Measurements from ENCODE around the gene EFHC2. TPM values are rescaled to one million over a fixed set of nuclear protein-coding genes. Genes with fewer than 3 reads are reported as not detected.

The EFHC2 gene
- total RNA-seq, 1 donor from 2014 or later, result 11.7 TPM

- no peak for DNase-seq
- intact Hi-C loops (cut with micrococcal nuclease), result no loop called here
- no peak overlapping the region for H3K27ac ChIP-seq (replicated peaks)
- H3K27me3 ChIP-seq (ENCODE audit: low read depth), result no peaks in the 10 kb centered on the region
- no peaks in the 10 kb centered on the region for H3K9me3 ChIP-seq (replicated peaks)
- H3K4me3 ChIP-seq, result no peak overlapping the region
- no peaks in the 10 kb centered on the region for H3K36me3 ChIP-seq
- H3K4me1 ChIP-seq, result no peaks in the 10 kb centered on the region
- no peak for TF ChIP-seq CTCF (IDR thresholded peaks at IDR 0.05; ENCODE audit: borderline replicate concordance)
These were observed 51.9 kb downstream of the EFHC2 start for GRCh38 chrX:44291468-44292092.

DNA sequence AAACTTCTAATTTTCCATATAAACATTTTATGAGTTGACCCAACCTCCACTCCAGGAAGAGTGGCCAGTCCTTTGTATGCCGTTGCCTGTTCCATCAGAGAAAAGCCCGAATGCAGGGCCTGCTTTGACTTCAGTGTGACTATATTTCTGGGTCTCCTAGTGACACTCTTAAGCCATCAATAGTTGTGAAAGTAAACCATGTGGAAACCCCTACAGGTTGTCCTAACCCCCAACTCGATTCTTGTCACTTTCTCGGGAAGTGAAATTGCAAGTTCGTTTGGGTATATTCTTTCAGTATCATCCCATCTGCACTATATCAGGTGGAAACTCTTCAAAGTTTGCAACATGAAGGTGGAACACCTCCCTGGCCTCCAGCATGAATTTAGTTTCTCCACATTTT lies 52.8 kb downstream of the EFHC2 start:
- Histone ChIP-seq H3K27ac (replicated peaks) (no peak overlapping the region), H3K27me3 (ENCODE audit: low read depth) (no peaks in the 10 kb centered on the region), H3K4me3 (no peak overlapping the region), H3K4me1 (no peaks in the 10 kb centered on the region), H3K36me3 (no peaks in the 10 kb centered on the region), H3K9me3 (replicated peaks) (no peaks in the 10 kb centered on the region)
- intact Hi-C loops (cut with micrococcal nuclease), result no loop called here
- no peak for TF ChIP-seq CTCF (IDR thresholded peaks at IDR 0.05; ENCODE audit: borderline replicate concordance)
- DNase-seq, result no peak

DNA sequence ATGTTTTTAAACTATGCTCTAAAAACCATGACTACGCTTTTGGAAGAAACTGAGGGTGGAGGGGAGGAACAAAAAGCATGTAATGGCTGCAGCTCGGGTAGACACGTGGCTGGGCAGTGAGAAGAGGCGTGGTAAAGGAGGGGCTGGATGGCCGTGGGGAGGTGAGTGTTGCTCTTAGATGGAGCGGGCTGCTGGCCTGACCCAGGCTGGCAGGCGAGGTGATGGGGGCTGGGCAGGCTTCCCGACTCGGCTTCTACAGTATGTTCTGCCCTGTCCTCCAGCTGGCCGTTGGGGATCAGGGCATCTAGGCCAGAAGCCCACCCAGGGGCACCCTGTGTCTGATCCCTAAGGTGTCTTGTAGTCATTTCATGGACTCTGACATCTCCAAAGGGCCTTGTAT lies 60.7 kb downstream of the EFHC2 start:
- DNase-seq, result no peak
- intact Hi-C loops (cut with micrococcal nuclease), result no loop called here
- Histone ChIP-seq H3K4me3 (no peak overlapping the region), H3K4me1 (no peaks in the 10 kb centered on the region), H3K27ac (replicated peaks) (no peak overlapping the region), H3K9me3 (replicated peaks) (no peaks in the 10 kb centered on the region), H3K27me3 (ENCODE audit: low read depth) (no peaks in the 10 kb centered on the region), H3K36me3 (no peaks in the 10 kb centered on the region)
- TF ChIP-seq CTCF (IDR thresholded peaks at IDR 0.05; ENCODE audit: borderline replicate concordance), result no peak

DNA sequence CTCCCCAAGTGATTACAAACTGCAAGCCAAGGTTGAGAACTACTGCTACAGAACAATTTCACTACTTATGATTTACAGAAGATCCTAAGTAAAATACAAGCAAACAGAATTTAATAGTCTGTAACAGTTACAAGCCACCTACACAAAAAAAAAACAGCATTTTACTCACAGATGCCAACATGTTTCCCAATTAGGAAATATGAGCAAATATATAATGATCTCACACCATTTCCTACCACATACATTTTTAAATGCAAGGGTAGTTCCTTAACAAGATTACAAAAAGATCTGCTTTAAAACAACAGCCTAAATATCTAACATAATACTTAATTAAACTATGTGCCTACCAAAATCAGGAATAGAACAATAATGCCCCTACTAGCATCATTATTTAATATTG lies 63.4 kb downstream of the EFHC2 start:
- Histone ChIP-seq H3K4me3 (no peak overlapping the region), H3K4me1 (no peaks in the 10 kb centered on the region), H3K36me3 (no peaks in the 10 kb centered on the region), H3K27ac (replicated peaks) (no peak overlapping the region), H3K9me3 (replicated peaks) (no peaks in the 10 kb centered on the region), H3K27me3 (ENCODE audit: low read depth) (no peaks in the 10 kb centered on the region)
- no peak for DNase-seq
- intact Hi-C loops (cut with micrococcal nuclease), result no loop called here
- no peak for TF ChIP-seq CTCF (IDR thresholded peaks at IDR 0.05; ENCODE audit: borderline replicate concordance)

- no peaks in the 10 kb centered on the region for H3K27me3 ChIP-seq (ENCODE audit: low read depth)
- no peak overlapping the region for H3K27ac ChIP-seq (replicated peaks)
- intact Hi-C loops (cut with micrococcal nuclease), result no loop called here
- no peaks in the 10 kb centered on the region for H3K9me3 ChIP-seq (replicated peaks)
- no peaks in the 10 kb centered on the region for H3K36me3 ChIP-seq
- H3K4me1 ChIP-seq, result no peaks in the 10 kb centered on the region
- TF ChIP-seq CTCF (IDR thresholded peaks at IDR 0.05; ENCODE audit: borderline replicate concordance), result no peak
- no peak overlapping the region for H3K4me3 ChIP-seq
- DNase-seq, result no peak
These were observed 69.4 kb downstream of the EFHC2 start for GRCh38 chrX:44274096-44274495.
